ENCODE measurements around the gene ZIC2. TPM values are rescaled to one million over a fixed set of nuclear protein-coding genes. Genes with fewer than 3 reads are reported as not detected.

The ZIC2 gene
- total RNA-seq, 1 donor from 2014 or later, result not detected

DNA sequence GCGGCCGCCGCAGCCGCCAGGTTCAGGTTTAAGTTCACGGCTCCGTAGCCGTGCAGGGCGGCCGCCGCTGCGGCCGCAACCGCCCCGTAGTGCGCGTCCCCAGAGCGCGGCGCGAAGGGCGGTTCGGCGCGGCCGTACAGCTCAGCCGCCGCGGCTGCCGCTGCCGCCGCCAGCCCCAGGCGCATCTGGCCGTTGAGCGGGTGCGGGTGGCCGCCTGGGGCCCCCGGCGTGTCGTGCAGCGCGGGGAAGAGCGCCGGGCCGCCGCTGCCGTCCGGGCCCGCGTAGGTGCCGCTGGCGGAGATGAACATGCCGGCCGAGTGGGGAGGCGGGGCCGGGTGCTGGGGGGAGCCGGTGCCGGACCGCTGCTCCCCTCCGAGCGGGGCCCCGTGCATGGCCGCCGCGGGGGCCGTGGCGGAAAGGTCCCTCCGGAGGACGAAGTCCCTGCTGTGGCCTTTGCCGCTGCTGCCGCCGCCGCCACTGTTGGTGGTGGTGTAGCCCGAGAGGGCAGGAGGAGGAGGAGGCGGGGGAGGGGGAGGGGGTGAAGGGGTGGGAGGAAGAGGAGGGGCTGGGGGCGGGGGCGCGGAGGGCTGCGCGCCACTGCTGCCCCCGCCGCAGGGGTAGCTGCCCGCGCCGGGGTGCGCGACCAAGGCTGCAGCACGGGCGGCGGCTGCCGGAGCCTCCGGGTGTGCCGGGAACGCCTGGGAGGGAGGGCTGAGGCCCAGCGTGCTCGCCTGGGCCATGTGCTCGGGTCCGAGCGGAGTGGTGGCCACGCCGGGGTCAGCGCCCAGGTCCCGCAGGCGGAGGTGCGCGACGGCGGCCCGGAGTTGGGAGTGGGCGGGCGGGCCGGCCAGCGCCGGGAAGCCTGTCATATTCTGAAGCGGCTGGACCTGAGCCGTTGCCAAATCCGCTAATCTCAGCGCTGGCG is 10.7 kb upstream of the ZIC2 start:
- FAIRE-seq (no peak), DNase-seq (ENCODE audit: low read depth) (no peak)
- Histone ChIP-seq H3K27me3 (ENCODE audit: control insufficient read depth, insufficient read depth, low read length) (peaks cover 76% of the 10 kb centered on the region), H3K4me3 (ENCODE audit: low read depth, low read length) (no peak overlapping the region), H3K36me3 (ENCODE audit: control insufficient read depth, insufficient read depth, low read length) (no peaks in the 10 kb centered on the region)
- TF ChIP-seq, protein P1, sequence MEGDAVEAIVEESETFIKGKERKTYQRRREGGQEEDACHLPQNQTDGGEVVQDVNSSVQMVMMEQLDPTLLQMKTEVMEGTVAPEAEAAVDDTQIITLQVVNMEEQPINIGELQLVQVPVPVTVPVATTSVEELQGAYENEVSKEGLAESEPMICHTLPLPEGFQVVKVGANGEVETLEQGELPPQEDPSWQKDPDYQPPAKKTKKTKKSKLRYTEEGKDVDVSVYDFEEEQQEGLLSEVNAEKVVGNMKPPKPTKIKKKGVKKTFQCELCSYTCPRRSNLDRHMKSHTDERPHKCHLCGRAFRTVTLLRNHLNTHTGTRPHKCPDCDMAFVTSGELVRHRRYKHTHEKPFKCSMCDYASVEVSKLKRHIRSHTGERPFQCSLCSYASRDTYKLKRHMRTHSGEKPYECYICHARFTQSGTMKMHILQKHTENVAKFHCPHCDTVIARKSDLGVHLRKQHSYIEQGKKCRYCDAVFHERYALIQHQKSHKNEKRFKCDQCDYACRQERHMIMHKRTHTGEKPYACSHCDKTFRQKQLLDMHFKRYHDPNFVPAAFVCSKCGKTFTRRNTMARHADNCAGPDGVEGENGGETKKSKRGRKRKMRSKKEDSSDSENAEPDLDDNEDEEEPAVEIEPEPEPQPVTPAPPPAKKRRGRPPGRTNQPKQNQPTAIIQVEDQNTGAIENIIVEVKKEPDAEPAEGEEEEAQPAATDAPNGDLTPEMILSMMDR (IDR thresholded peaks at IDR 0.05; ENCODE audit: insufficient read depth, low read length, severe bottlenecking), result no peak

DNA sequence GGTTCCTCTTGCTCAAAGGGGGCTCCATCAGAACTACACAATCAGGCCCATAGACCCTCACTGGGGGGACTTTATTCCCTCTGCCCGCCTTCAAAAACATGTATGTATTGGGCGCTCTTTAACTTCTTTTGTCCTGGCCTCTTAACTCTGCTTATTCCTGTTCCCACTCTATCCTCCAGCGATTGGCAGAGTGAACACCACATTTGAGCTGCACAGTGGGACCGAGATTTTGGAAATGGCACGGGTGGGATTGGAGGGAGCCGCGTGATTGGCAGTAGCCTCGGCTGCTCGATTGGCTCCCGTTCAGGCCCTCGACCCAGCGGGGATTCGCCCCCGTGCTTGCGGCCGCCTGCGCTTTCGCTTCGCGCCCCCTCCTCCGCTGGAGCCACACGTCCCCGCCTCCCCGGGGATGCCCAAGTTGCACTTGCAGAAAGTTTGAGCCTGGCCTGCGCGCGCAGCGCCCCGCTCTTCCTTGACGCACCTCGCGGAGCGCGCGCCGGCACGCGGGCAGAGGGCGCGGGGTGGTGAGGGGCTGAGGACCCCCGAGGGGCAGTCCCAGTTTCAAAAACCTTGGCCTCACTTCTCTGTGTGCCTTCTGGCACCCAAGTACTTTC is 9.9 kb upstream of the ZIC2 start, which contains the start of gene ZIC5:
Gene ZIC5 (minus strand): TSS at position 192 of the 614 bp plus-strand sequence. CDS start 164 bp downstream, at position 28.
- TF ChIP-seq, protein P1 (IDR thresholded peaks at IDR 0.05; ENCODE audit: insufficient read depth, low read length, severe bottlenecking), result no peak
- H3K36me3 ChIP-seq (ENCODE audit: control insufficient read depth, insufficient read depth, low read length), result no peaks in the 10 kb centered on the region
- no peak within 1 kb of the TSS for H3K4me3 ChIP-seq (ENCODE audit: low read depth, low read length)
- peaks cover 76% of the 10 kb centered on the region for H3K27me3 ChIP-seq (ENCODE audit: control insufficient read depth, insufficient read depth, low read length)
- FAIRE-seq, result no peak
- no peak for DNase-seq (ENCODE audit: low read depth)

DNA sequence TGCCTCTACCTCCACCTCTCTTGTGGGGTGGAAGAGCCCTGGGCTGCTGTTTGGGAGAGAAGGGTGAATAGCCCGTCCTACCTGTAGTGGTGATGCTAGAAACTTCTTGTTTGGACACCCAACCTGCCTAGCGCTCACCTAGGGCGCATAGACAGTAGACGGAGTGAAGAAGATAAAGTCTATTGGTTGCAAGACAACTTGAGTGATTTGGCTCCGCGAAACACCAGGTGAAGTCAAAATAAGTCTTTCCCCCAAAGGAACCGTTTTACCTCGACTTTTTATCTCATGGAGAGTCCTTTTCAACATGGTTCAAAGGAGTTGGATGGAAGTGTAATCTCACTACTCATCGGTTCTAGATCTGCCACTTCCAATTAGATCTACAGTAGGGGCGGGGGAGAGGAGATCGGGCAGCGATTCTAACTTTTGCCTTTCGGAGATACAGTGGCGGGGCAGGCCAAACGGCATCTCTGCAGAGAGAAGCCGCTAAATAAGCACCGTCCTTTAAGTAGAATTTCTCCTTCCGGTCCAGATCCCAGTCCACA is 9.3 kb upstream of the ZIC2 start:
- FAIRE-seq (no peak), DNase-seq (ENCODE audit: low read depth) (no peak)
- no peak overlapping the region for H3K4me3 ChIP-seq (ENCODE audit: low read depth, low read length)
- TF ChIP-seq, protein P1 (IDR thresholded peaks at IDR 0.05; ENCODE audit: insufficient read depth, low read length, severe bottlenecking), result no peak
- H3K27me3 ChIP-seq (ENCODE audit: control insufficient read depth, insufficient read depth, low read length), result peaks cover 80% of the 10 kb centered on the region
- H3K36me3 ChIP-seq (ENCODE audit: control insufficient read depth, insufficient read depth, low read length), result no peaks in the 10 kb centered on the region

DNA sequence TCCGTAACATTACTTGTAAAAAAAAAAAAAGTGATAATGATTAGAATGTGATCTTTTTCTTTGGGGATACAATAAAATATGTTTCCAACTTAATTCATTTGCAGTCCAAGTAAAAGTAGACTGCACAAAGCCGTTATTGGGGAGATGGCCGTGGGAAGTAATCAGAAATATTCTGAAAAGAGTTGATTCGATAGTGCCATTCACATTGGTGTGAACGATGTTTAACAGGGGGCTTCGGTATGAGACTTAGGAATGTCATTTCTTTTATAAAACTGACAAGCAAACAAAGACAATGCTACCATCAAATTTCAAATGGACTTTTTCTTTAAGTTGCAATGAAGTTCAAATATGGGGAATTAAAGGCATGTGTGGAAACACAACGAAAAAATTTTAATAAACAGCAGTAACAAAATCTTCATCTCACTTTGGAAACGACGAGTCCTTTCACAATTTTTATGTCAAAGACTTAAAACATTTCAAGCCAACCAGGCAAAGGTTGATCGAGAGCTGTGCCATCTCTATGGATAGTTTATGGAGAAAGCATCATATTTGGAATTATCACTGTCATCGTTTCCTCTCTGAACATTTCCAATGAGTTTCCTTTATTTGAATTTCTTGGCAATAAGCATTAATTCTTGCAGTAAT is 8.3 kb upstream of the ZIC2 start:
- Histone ChIP-seq H3K36me3 (ENCODE audit: control insufficient read depth, insufficient read depth, low read length) (no peaks in the 10 kb centered on the region), H3K27me3 (ENCODE audit: control insufficient read depth, insufficient read depth, low read length) (peaks cover 81% of the 10 kb centered on the region), H3K4me3 (ENCODE audit: low read depth, low read length) (no peak overlapping the region)
- no peak for FAIRE-seq
- TF ChIP-seq, protein P1 (IDR thresholded peaks at IDR 0.05; ENCODE audit: insufficient read depth, low read length, severe bottlenecking), result no peak
- no peak for DNase-seq (ENCODE audit: low read depth)

- DNase-seq (ENCODE audit: low read depth), result no peak
- peaks cover 81% of the 10 kb centered on the region for H3K27me3 ChIP-seq (ENCODE audit: control insufficient read depth, insufficient read depth, low read length)
- no peak for FAIRE-seq
- TF ChIP-seq, protein P1 (IDR thresholded peaks at IDR 0.05; ENCODE audit: insufficient read depth, low read length, severe bottlenecking), result no peak
- no peaks in the 10 kb centered on the region for H3K36me3 ChIP-seq (ENCODE audit: control insufficient read depth, insufficient read depth, low read length)
- H3K4me3 ChIP-seq (ENCODE audit: low read depth, low read length), result no peak overlapping the region
Measured at GRCh38 chr13:99973808-99974185, 7.8 kb upstream of the ZIC2 start.
